DND-41 (cell line): ENCODE results near the gene GNPTG.

Source experiments
- EZH2 ChIP-seq: IDR thresholded peaks from 3 replicates; pipeline ENCODE4 v1.6.1; 2012; ENCODE audit warnings: borderline replicate concordance, low read depth, mild to moderate bottlenecking, moderate library complexity, low read length, inconsistent platforms; ENCODE audit not compliant: severe bottlenecking
- TF ChIP-seq, protein P1 (sequence below): IDR thresholded peaks from 2 replicates; pipeline ENCODE4 v1.5.1; 2012; ENCODE audit warnings: borderline replicate concordance, low read length, moderate library complexity, mild to moderate bottlenecking; ENCODE audit not compliant: poor library complexity, severe bottlenecking; ENCODE audit errors: extremely low read depth

DNA sequence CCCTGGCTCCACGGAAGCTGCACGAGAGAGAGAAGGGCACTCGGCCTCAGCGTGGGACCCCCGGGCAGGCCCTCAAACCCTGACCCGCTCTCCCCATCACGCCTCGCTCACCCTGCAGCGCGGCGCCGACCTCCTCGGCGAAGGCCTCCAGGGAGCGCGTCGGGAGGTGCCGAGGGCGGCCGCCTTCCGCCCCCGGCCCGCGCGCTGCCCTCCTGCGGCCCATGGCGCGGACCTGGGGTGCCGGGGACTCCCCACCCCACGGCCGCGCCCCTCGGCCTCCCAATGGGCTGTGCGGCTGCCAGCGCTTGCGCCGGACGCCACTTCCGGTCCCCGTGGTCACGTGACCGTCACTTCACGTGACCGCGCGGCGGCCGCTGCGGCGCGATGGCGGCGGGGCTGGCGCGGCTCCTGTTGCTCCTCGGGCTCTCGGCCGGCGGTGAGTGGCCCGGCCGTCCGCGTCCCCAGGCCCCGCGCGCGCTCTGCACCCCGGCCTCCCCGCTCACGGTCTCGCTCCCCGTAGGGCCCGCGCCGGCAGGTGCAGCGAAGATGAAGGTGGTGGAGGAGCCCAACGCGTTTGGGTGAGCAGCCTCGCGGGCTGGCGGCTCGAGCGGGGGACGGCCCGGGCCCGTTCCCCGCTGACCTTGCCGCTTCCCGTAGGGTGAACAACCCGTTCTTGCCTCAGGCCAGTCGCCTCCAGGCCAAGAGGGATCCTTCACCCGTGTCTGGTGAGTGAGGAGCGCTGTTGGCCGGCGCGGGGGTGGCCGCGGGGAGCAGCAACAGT is at the start of gene GNPTG, which contains the start of gene TSR3:
- TF ChIP-seq, protein P1, sequence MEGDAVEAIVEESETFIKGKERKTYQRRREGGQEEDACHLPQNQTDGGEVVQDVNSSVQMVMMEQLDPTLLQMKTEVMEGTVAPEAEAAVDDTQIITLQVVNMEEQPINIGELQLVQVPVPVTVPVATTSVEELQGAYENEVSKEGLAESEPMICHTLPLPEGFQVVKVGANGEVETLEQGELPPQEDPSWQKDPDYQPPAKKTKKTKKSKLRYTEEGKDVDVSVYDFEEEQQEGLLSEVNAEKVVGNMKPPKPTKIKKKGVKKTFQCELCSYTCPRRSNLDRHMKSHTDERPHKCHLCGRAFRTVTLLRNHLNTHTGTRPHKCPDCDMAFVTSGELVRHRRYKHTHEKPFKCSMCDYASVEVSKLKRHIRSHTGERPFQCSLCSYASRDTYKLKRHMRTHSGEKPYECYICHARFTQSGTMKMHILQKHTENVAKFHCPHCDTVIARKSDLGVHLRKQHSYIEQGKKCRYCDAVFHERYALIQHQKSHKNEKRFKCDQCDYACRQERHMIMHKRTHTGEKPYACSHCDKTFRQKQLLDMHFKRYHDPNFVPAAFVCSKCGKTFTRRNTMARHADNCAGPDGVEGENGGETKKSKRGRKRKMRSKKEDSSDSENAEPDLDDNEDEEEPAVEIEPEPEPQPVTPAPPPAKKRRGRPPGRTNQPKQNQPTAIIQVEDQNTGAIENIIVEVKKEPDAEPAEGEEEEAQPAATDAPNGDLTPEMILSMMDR: no peak
- no peak for TF ChIP-seq EZH2
